ENCODE results near the gene HAUS5.

DNA sequence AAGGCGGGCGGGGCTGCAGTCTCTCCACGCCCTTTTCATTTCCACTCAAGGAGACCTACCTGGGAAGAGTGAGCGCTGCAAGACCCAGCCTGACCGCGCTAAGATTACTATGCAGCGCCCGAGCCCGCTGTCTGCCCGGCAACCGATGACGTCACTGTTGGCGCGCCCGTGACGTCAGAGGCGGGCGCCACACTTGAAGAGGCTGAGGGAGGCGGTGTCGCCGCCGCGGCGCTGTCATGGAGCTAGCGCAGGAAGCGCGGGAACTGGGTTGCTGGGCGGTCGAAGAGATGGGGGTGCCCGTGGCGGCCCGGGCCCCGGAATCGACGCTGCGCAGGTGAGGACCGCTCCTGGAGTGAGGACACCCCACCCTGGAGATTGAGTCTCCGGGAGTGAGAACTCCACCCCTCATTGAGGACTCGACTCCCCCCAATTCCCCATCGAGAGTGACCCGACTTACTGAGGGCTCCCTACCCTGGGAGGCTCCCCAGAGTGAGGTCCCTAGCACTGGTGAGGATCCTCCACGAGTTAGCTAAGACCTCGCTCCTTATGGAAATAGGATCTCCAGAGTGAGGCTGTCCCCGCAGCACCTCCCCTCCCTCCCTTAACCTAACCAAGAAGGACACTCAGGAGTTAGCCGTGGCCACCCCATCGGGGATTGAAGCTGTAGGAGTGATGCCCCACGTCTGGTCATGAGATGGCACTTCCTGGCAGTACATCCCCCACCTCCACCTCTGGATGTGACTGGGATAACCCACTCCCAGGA, at the start of gene HAUS5:
- peak in 4 of 6 experiments; percentile 20 to 67 (median 36) for TF ChIP-seq CTCF (IDR thresholded peaks at IDR 0.05)
- peak in 2 of 4 donors; percentile 41 to 66 for TF ChIP-seq POLR2A (IDR thresholded peaks at IDR 0.05)
